ENCODE measurements around the gene KMT2B. TPM values are rescaled to one million over a fixed set of nuclear protein-coding genes. Genes with fewer than 3 reads are reported as not detected.

Gene KMT2B
- total and polyA plus RNA-seq, 9 of the 15 experiments (the other 6 are each of a cell fraction or from before 2014, with no cell fraction given) = 0.63 to 43.9 (median 8.1) TPM

DNA sequence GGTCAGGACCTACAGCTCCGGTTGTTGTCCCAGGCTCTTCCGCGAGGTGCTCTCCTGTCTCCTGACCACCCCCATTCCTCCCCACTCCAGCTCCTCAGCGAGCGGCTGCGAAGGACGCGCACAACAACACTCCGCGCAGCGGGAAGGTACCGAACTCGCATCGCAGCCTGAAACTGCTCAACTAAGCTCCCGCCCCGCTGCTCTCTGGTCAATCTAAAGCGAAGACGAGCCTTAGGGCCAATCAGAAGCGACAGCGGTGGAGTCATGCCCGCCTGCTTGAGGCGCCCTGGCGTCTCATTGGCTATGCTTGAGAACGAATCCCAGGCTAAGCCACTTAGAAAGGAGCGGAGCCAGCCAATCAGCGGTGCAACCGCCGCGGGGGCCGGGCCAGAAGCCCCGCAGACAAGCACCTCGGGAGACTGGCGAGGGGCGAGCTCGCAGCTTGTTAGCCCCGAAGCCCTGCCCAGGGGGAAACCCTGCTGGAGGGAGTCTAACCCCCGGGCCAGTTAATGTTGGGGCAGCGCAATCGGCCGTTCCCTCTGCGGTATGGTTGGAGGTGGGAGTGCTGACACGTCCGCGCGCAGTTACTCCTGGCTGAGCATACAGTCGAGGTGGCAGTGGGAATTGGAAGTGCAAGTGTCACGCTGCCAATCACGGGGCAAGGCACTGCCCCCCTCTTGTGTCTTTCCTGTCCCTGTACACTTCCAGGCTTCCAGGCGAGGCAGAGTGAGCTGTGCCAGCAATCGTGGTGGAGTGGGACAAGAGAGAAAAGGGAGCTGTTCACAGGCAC lies 15.4 kb upstream of the KMT2B start:
- peak overlapping the region; percentile 46 for H3K4me3 ChIP-seq
- H4K20me1 ChIP-seq (replicated peaks; ENCODE audit: control insufficient read depth, insufficient read depth, low read length) = no peaks in the 10 kb centered on the region
- H3K27me3 ChIP-seq (ENCODE audit: control insufficient read depth in 2 of 2, insufficient read depth in 2 of 2, low read length in 2 of 2) = peaks cover 2 to 15% of the 10 kb centered on the region in 2 experiments; a peak in 3 of 5 replicates
- in situ Hi-C loops (cut with MboI) = loop anchor here (5.0 kb wide), 1 partner anchor 230 kb away; no protein-coding TSS in a partner anchor
- intact Hi-C loops (cut with micrococcal nuclease) = no loop called here
- DNase-seq (ENCODE audit: extremely low read depth in 1 of 4, low spot score in 3 of 4) (peak; percentile 97 to 98 (median 98)), FAIRE-seq (peak; percentile 97), ATAC-seq (peak; percentile 100)
- peak overlapping the region in 1 of 2 experiments; percentile 89; a peak in 2 of 4 replicates for H3K9ac ChIP-seq (ENCODE audit: insufficient read depth in 1 of 2, low read depth in 2 of 2, low read length in 2 of 2)
- peak overlapping the region; percentile 83 for H3K4me2 ChIP-seq (ENCODE audit: insufficient read depth, low read length)
- H3K9me1 ChIP-seq (ENCODE audit: control insufficient read depth, insufficient read depth, low read length) = no peaks in the 10 kb centered on the region
- no peaks in the 10 kb centered on the region for H3K9me3 ChIP-seq (replicated peaks; ENCODE audit: control insufficient read depth, insufficient read depth, low read depth, low read length)
- under 1% methylated on average over 42 of the region's 50 CpGs for WGBS (ENCODE audit: insufficient coverage, low coverage, missing lambda C conversion rate)
- CTCF ChIA-PET (ENCODE audit: low intra/inter-chr PET ratio) = no interaction called here
- H2AFZ ChIP-seq (ENCODE audit: low read depth, low read length) = peak overlapping the region; percentile 95
- H3K4me1 ChIP-seq (replicated peaks in 1 of 2; ENCODE audit: control insufficient read depth in 2 of 2, insufficient read depth in 2 of 2, low read length in 2 of 2) = peaks cover 0 to 21% of the 10 kb centered on the region in 2 experiments; a peak in 3 of 5 replicates
- POLR2A ChIA-PET = interaction anchor here (0.6 to 1.4 kb wide), 8 partner anchors 10 to 199 kb away, joined by 3 to 6 read pairs (median 3); no protein-coding TSS in a partner anchor
- H3K79me2 ChIP-seq (ENCODE audit: control insufficient read depth, insufficient read depth, low read length) = no peaks in the 10 kb centered on the region
- BruUV-seq (replicated peaks) = no TSS peak
- H3K27ac ChIP-seq (ENCODE audit: extremely low read depth, low read depth, low read length) = no peak overlapping the region; the same call in 2 of the 3 replicates
- H3K36me3 ChIP-seq (ENCODE audit: control insufficient read depth, insufficient read depth, low read length) = no peaks in the 10 kb centered on the region
- TF ChIP-seq, protein P1, sequence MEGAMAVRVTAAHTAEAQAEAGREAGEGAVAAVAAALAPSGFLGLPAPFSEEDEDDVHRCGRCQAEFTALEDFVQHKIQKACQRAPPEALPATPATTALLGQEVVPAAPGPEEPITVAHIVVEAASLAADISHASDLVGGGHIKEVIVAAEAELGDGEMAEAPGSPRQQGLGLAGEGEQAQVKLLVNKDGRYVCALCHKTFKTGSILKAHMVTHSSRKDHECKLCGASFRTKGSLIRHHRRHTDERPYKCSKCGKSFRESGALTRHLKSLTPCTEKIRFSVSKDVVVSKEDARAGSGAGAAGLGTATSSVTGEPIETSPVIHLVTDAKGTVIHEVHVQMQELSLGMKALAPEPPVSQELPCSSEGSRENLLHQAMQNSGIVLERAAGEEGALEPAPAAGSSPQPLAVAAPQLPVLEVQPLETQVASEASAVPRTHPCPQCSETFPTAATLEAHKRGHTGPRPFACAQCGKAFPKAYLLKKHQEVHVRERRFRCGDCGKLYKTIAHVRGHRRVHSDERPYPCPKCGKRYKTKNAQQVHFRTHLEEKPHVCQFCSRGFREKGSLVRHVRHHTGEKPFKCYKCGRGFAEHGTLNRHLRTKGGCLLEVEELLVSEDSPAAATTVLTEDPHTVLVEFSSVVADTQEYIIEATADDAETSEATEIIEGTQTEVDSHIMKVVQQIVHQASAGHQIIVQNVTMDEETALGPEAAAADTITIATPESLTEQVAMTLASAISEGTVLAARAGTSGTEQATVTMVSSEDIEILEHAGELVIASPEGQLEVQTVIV (CRISPR knock-in tag; IDR thresholded peaks at IDR 0.05; ENCODE audit: borderline replicate concordance) = no peak
- TF ChIP-seq HBP1 (CRISPR knock-in tag; IDR thresholded peaks at IDR 0.05) (no peak), ZNF785 (CRISPR knock-in tag; IDR thresholded peaks at IDR 0.05) (no peak), ZNF561 (CRISPR knock-in tag; conservative IDR thresholded peaks at IDR 0.05) (no peak), PHF8 (IDR thresholded peaks at IDR 0.05; ENCODE audit: borderline replicate concordance, low read length) (peak; percentile 41; the same call in 1 of the 2 replicates), MNT (conservative IDR thresholded peaks at IDR 0.05) (no peak), MBD2 (IDR thresholded peaks at IDR 0.05; ENCODE audit: borderline replicate concordance, low read depth) (peak; percentile 99), HLTF (IDR thresholded peaks at IDR 0.05) (no peak), MAFK (IDR thresholded peaks at IDR 0.05; ENCODE audit: low read length) (no peak), FOS (IDR thresholded peaks at IDR 0.05; ENCODE audit: extremely low read depth, insufficient read length) (peak; percentile 99)

Data from K562 (cell line).